ENCODE measurements around the gene TLDC2.

Gene TLDC2

GRCh38 chr20:36850759-36851158, 25.2 kb upstream of the TLDC2 start:
- no peak for DNase-seq (ENCODE audit: low spot score)

- no peak for DNase-seq (ENCODE audit: low spot score)
Measured at GRCh38 chr20:36851490-36851889, 24.4 kb upstream of the TLDC2 start.

GRCh38 chr20:36852187-36852586, 23.8 kb upstream of the TLDC2 start:
- no peak for DNase-seq (ENCODE audit: low spot score)

GRCh38 chr20:36854348-36855240, 21.3 kb upstream of the TLDC2 start:
- DNase-seq (ENCODE audit: low spot score) = no peak

GRCh38 chr20:36855241-36855657, 20.7 kb upstream of the TLDC2 start:
- DNase-seq (ENCODE audit: low spot score) = no peak

GRCh38 chr20:36856195-36856594, 19.7 kb upstream of the TLDC2 start:
- no peak for DNase-seq (ENCODE audit: low spot score)

GRCh38 chr20:36856691-36857635, 19.0 kb upstream of the TLDC2 start:
- no peak for DNase-seq (ENCODE audit: low spot score)

GRCh38 chr20:36859282-36859555, 16.7 kb upstream of the TLDC2 start:
- no peak for DNase-seq (ENCODE audit: low spot score)

GRCh38 chr20:36859700-36860330, 16.1 kb upstream of the TLDC2 start:
- DNase-seq (ENCODE audit: low spot score) = no peak

- DNase-seq (ENCODE audit: low spot score) = no peak
Measured at GRCh38 chr20:36860339-36860738, 15.6 kb upstream of the TLDC2 start.

GRCh38 chr20:36860811-36861624, 14.9 kb upstream of the TLDC2 start:
- no peak for DNase-seq (ENCODE audit: low spot score)

GRCh38 chr20:36861625-36861874, 14.4 kb upstream of the TLDC2 start:
- DNase-seq (ENCODE audit: low spot score) = no peak

- peak; percentile 72 for DNase-seq (ENCODE audit: low spot score)
Measured at GRCh38 chr20:36861875-36862801, 13.8 kb upstream of the TLDC2 start.

- DNase-seq (ENCODE audit: low spot score) = no peak
Measured at GRCh38 chr20:36862857-36863668, 12.9 kb upstream of the TLDC2 start.

- no peak for DNase-seq (ENCODE audit: low spot score)
Measured at GRCh38 chr20:36865076-36865860, 10.7 kb upstream of the TLDC2 start.

- DNase-seq (ENCODE audit: low spot score) = no peak
Measured at GRCh38 chr20:36865861-36866149, 10.1 kb upstream of the TLDC2 start.

- no peak for DNase-seq (ENCODE audit: low spot score)
Measured at GRCh38 chr20:36866164-36866563, 9.8 kb upstream of the TLDC2 start.

- no peak for DNase-seq (ENCODE audit: low spot score)
Measured at GRCh38 chr20:36866681-36867495, 9.1 kb upstream of the TLDC2 start.
